ENCODE measurements around the gene NYNRIN.
"Not testable (repeated sequence)": the region's sequence is repeated elsewhere in the genome, so short reads cannot be mapped to it uniquely, and the experiment has no call there.

Gene NYNRIN

DNA sequence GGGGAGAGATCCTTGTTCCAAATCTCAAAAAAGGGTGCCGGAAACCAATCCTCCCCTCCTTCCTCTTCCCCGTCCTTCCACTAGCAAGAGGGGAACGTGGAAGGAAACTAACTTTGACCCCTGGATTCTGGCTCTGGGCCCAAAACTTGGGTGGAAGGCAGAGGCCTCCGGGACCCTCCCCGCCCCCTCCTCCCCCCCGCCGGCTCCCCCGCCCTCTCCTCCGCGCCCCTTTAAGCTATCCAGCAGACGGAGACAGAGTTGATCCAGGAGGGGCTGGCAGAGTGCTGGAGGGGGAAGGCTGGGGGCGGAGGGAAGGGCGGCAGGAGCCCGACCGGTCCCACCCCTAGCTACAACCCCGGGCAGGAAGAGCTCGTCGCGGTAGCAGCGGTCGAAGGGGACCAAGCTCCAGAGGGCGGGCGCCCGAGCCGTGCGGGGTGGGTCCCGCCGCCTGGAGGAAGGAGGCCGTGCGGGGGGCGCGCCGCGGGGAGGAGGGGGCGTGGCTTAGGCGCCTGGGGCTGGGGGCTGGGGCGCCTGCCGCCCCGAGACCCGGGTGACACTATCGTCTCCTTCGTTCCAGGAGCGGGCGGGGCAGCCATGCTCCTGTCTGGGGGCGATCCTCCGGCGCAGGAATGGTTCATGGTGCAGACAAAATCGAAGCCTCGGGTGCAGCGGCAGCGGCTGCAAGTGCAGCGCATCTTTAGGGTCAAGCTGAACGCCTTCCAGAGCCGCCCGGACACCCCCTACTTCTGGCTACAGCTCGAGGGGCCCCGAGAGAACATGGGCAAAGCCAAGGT is at the start of gene NYNRIN:
Gene NYNRIN, plus strand, starts transcription at position 351 of the 794 bp plus-strand sequence. Its CDS starts 244 bp downstream, at position 595.
- peak; percentile 21 for DNase-seq

DNA sequence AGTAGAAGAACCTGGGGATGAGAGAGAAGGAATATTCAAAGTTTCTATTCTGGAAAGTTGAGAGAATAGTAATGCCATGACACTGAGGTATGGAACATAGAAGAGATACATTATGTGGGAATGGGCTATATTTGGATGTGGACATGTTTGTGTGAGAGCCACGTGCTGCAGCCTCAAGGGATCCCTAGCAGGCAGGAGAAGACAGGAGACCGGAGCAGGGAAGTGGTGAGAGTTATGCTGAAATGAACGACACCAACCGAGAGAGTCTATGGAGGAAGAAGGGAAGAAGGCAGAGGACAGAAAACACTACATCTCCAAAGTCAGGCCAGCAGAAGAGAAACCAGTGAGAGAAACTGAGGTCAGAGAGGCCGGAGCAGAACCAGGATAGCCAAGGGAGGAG is 49.1 kb upstream of the NYNRIN start:
- no peak for DNase-seq

DNA sequence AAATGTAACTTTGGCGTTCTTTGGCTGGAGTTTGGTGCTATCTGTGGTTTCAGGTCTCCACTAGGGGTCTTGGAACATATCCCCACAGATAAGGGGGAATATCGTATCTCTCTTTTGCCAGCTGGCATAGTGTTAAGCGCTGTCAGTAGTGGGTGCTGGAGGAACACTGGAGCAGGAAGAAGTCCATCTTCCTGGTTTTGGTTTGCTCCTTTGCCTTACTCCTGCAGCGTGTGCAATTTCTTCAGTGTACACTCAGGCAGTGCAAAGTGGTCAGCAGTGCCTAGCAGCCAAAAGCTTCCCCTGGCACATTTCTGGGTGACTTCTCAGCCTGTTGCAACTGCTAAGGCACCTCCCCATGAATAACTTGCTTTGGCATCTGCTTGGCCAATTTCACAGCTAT is 47.3 kb upstream of the NYNRIN start:
- DNase-seq = no peak

DNA sequence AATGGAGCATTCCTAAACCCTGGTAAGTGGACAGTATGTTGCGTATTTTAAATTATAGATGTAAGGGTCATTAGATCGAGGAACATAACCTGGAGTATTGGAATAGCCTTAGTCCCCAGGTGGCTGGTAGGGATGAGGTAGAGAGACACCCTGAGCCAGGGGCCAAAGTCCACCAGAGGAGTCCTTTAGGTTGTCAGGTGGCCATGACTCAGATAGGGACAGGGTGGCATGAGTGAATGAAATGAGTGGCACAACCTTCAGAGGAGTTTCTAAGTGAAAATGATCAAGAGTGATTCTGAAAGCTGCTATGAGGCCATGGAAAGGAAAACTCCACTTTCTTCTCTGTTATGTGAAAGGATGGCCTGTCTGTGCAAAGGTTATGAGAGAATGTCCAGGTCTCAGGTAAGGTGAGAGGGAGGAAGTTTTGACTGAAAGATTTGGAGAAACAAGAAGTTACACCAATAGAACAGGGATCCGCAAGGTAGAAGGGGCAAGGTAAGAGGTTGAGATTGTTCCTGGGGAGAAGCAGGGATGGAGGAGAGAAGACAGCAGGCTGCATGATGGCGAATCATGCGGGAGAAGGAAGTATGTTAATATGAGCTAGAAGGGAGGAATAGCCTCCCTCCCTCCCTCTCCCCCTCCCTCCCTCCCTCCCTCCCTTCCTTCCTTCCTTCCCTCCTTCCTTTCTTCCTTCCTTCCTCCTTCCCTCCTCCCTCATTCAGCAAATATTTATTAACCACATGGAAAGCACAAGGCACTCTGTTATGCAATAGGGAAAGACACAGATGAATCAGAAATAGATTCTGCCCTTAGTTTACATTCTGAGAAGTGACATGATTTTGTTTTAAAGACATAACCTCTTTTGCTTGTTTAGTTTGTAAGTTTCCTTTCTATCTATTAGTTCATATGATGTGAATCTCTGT is 45.0 kb upstream of the NYNRIN start:
- no peak for DNase-seq

DNA sequence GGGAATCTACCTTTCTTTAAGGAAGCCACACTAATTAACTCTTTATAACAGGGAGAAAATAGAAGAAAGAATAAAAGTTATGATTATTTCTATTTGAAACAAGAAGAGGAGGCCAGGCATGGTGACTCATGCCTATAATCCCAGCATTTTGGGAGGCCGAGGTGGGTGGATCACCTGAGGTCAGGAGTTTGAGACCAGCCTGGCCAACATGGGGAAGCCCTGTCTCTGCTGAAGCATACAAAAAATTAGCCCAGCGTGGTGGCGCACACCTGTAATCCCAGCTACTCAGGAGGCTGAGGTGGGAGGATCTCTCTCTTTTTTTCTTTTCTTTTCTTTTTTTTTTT is 44.3 kb upstream of the NYNRIN start:
- DNase-seq = not testable (repeated sequence)

DNA sequence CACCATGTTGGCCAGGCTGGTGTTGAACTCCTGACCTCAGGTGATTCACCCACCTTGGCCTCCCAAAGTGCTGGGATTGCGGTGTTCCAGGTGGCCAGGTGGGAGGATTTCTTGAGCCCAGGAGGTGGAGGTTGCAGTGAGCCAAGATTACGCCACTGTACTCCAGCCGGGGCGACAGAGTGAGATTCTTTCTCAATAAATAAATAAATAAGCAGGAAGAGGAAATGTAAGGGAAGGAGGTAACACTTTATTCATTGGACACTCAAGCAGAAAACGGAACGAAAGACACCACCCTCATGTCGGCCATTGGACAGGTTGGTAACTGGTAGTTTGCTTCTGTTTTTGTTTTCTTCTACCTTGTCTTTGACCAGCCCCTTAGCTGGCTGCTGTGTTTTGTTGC is 43.8 kb upstream of the NYNRIN start:
- no peak for DNase-seq

DNA sequence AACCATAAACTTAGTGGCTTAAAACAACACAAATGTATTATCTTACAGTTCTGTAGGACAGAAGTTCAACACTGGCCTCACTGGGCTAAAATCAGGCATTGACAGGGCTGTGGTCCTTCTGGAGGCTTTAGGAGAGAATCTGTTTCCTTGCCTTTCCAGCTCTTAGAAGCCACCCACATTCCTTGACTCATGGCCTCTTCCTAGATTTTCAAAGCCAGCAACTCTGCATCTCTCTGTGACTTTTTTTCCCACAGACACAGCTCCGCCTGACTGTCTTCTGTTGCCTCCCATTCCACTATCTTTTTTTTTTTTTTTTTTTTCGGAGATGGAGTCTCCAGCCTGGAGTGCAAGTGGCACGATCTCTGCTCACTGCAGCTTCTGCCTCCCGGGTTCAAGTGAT is 42.6 kb upstream of the NYNRIN start:
- no peak for DNase-seq

DNA sequence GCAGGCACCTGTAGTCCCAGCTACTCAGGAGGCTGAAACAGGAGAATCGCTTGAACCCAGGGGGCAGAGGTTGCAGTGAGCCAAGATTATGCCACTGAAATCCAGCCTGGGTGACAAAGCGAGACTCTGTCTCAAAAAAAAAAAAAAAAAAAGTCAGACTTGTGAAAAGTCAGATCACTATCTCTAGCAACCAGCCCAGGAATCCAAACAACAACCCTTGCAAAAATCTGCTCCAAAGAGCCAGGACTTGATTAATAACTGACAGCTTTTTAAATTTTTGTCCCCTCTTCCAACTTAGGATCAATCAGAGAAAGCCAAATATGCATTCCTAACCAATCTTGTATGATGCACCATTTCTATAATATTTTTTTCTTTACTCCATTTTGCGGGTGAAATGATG is 38.5 kb upstream of the NYNRIN start:
- DNase-seq = no peak

DNA sequence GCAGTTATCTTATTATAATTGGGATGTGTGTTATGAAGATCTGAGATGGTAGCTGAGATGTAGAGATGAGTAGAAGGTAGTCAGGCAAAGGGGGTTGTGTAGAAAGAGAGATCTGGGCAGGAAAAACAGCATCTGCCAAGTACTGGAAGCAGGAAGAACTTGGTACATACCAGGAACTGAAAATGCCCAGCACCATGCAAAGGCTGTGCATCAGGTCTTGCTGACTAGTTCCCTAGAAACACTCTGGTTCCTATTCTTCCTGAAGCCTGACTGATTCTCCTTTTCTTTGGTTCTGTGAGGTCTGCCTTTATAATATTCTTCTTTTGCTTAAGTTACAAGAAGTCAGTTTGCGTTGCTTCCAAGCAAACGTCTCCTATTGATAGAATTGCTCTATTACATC is 37.5 kb upstream of the NYNRIN start:
- no peak for DNase-seq

DNA sequence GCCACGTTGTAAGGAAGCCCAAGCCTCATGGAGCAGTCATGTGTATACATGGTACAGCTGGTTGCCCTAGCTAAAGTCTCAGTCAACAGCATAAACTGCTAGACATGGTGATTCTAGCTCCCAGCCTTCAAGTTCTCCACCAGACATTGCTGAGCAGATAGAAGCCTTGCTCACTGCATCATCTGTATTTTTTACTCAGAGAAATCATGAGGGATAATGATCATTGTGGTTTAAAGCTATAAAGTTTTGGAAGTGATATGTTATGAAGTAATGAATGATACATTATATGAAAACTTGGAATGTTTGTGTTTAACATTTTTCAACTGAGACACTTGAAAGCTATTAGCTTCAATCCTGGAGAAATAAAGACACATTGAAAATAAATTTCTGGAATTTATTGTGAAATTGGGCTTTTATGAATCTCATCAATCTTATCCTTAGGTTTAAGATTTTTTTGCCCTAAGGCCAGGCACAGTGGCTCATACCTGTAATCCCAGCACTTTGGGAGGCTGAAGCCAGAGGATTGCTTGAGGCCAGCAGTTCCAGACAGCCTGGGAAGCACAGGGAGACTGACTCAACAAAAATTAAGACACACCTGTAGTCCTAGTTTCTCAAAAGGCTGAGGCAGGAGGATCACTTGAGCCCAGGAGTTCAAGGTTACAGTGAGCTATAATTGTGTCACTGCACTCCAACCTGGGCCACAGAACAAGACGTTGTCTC is 36.4 kb upstream of the NYNRIN start:
- DNase-seq = no peak

DNA sequence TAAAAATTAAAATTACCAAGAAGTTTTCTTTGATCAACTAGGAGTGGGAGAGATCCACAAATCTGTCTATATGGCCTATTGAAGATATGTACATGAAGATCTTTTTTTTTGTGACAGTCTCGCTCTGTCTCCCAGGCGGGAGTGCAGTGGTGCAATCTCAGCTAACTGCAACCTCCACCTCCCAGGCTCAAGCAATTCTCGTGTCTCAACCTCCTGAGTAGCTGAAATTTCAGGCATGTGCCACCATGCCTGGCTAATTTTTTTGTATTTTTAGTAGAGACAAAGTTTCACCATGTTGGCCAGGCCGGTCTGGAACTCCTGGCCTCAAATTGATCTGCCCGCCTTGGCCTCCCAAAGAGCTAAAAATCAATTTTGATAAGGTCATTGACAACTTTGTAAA is 35.4 kb upstream of the NYNRIN start:
- no peak for DNase-seq

DNA sequence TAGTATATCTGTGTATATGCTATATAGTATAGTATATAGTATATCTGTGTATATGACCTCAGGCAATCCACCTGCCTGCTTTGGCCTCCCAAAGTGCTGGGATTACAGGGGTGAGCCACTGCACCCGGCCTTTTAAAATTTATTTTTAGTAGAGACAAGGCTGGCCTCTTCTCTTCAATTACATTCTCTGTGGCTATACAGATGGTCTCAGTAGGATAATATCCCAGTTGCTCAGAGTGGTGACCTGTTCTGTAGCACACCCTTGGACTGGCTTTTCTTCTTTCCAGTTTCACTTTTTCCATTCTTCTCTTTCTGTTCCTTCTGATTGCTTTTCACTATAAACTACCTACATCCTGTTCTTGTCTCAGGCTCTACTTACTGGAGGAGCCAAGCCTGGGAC is 34.0 kb upstream of the NYNRIN start:
- DNase-seq = no peak

DNA sequence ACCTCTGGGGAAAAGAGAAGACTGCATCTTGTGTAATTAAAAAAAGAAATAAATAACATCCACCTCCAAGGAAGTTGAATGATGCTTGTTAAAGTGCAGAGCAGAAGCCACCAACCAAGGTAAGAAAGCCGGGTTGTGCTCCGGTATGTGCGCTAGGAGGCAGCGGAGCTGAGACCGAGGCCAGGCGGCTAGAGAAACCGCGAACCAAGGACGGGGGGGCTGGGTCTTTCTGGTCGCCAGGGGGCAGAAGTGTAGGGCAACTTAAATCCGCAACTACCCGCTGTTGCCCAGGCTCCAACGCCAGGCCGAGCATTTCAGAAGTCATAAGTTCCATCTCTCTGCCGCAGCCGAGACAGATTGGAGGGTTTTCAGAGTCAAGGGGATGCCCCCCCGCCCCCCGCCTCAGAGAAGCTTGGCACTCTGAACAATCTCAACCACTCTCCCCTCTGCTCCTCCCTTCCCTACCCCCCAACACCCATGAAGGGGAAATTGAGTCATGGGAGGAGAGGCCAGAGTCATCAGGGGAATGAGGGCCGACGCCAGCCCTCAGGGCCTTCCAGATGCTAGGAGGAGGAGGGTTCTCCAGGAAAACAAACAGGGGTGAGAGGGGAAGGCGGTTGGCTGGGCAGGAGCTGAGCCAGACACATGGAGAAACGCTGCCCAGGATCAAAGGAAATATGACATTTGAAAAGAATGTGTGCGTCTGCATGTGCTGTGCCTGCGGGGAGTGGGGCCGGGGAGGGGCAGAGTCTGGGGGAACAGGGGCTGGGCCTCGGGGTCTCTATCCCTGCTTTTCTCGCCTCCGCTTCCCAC is 33.0 kb upstream of the NYNRIN start:
- peak; percentile 61 for DNase-seq

DNA sequence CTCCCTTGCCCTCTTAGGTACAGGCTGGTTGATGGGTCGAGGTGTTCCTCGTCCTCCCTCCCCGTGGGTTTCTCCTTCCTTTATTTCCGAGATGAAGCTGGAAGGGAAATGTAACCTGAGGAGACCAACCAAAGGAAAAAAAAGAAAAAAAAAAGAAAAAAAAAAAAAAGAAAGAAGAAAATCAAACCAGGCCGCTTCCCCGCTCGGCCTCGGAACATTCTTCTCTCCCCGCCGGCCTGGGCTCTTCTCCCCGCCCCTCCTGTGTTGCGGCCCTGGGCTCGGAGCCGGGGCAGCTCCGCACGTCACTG is 32.4 kb upstream of the NYNRIN start:
- DNase-seq = no peak

DNA sequence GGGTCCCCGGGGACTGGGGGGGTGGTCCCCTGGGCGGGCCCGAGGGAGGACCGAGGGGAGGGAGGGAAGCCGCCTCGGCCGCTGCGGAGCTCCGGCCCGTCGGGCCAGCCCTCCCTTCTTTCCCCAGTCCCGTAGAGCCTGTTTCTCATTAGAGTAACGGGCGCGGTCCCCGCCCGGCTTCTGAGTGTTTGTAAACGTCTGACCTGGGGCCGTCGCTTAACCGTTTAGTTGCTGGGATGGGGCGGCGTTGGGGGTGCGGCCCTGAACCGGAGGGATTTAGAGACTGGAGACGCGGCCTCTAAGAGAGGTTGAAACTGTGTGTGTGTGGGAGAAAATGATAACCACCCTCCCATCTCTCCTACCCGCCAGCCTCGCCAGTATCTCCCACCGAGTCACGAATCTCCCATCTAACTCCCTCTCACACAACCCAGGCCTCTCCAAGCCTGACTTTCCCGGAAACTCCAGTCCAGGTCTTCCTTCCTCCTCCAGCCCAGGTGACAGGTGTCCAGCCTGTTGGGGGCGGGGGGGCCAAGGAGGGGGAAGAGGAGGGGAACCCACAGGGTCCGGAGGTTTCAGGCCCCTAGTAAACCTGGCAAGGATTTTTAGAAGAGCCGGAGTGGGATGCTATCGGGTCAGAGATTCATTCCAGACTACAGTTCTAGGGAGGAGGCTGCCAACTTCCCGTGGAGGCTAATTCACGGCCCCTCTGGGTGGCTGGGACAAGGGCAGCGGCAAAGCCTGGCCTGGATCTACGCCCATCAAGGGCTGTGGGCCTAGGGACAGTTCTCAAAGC is 31.9 kb upstream of the NYNRIN start:
- peak; percentile 18 for DNase-seq

DNA sequence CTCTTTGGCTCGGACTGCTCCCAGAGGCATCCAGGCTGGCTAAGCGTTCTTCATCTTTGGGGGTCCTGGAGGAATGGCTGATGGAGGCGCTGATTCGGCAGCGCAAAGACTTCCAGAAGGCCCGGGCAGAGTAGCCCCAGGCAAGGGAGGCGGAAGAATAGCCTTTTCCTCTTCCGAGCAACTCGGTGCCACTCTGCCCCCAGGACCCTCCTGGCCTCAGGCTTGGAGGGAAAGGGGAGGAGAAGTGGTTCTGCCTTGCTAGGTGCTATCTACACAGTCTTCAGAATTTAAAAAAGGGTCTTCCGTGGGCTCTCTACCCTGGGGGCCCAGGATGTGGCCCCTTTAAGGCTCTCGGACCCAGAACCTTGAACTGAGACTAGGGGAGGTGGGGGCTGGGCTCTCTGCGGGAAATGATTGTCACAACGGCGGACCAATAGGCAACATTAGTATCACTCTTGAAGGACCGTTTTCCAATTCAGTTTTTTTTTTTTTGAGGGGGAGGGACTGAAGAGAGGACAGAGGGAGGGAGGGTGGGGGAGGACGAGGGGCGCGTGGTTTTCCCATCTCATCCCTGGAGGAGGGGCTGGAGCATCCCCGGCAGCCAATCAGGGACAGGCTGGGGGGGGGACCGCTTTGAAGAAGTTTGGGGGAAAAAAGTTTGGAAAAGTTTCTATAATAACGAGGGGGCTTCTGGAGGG is 31.1 kb upstream of the NYNRIN start, which contains the start of gene NFATC4:
Gene NFATC4, plus strand, starts transcription at position 671 of the 698 bp plus-strand sequence. CDS start 157 bp downstream, outside the sequence.
- DNase-seq = no peak

DNA sequence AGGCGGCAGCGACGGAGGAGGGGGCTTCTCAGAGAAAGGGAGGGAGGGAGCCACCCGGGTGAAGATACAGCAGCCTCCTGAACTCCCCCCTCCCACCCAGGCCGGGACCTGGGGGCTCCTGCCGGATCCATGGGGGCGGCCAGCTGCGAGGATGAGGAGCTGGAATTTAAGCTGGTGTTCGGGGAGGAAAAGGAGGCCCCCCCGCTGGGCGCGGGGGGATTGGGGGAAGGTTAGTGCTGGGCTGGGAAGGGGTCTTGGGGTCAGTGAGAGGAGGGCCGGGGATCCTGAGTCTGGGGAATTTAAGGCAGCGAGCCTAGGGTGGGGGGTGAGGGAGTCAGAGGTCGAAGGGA is 30.6 kb upstream of the NYNRIN start:
- no peak for DNase-seq

DNA sequence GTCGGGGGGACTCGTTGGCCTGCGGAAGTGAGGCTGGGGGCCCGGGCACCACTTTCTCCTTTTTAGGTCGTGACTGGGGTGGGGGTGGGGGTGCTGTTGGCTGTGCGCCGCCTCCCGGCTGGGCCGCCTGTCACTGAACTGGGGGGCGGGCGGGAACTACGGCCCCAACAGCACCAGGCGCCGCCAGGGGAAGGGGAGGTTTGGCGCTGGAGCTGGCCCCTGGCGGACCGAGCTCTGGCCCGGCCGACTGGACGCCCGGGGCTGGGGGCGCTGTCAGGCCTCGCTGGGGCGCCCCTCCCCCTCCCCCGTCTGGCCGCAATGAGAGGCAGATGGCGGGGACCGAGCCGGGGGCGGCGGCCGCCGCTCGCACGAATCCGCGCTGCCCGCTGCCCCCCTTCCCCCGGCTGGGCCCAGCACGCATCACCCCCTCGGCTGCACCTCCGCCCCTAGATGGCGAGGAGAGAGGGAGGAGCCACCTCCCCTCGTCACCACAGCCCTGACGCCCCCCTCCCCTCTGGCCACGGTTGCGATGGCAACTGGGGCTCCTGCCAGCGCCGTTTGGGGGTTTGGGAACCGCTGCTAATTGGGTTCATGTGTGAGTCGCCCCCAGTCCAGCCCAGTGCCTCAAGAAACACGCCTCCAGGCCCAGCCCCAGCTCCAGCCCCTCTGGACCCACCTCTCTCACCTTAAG is 30.1 kb upstream of the NYNRIN start:
- DNase-seq = no peak

DNA sequence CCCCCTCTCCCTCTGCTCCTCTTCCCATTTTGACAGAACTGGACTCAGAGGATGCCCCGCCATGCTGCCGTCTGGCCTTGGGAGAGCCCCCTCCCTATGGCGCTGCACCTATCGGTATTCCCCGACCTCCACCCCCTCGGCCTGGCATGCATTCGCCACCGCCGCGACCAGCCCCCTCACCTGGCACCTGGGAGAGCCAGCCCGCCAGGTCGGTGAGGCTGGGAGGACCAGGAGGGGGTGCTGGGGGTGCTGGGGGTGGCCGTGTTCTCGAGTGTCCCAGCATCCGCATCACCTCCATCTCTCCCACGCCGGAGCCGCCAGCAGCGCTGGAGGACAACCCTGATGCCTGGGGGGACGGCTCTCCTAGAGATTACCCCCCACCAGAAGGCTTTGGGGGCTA is 29.3 kb upstream of the NYNRIN start:
- DNase-seq = no peak

DNA sequence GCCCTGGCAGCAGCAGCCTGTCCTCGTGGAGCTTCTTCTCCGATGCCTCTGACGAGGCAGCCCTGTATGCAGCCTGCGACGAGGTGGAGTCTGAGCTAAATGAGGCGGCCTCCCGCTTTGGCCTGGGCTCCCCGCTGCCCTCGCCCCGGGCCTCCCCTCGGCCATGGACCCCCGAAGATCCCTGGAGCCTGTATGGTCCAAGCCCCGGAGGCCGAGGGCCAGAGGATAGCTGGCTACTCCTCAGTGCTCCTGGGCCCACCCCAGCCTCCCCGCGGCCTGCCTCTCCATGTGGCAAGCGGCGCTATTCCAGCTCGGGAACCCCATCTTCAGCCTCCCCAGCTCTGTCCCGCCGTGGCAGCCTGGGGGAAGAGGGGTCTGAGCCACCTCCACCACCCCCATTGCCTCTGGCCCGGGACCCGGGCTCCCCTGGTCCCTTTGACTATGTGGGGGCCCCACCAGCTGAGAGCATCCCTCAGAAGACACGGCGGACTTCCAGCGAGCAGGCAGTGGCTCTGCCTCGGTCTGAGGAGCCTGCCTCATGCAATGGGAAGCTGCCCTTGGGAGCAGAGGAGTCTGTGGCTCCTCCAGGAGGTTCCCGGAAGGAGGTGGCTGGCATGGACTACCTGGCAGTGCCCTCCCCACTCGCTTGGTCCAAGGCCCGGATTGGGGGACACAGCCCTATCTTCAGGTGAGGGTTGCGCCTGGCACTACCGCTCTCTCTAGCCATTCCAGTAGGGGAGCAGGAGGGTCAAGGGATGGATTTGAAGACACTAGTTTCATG is 28.7 kb upstream of the NYNRIN start:
- no peak for DNase-seq
